Jurkat, Clone E6-1 (cell line): ENCODE data around the gene SPAG6.
A peak's percentile ranks its signal among the peaks of the same experiment; 100 is the strongest.

Experiments used
- DNase-seq: peaks from one replicate; pipeline ENCODE4 v3.0.0-alpha.2; 2011; ENCODE audit warnings: low read depth, low spot score
- H3K4me3 ChIP-seq: 2 replicates; pipeline ENCODE4 v1.5.1; 2011; ENCODE audit warnings: mild to moderate bottlenecking, low read length, control low read depth, moderate library complexity

SPAG6 gene

DNA sequence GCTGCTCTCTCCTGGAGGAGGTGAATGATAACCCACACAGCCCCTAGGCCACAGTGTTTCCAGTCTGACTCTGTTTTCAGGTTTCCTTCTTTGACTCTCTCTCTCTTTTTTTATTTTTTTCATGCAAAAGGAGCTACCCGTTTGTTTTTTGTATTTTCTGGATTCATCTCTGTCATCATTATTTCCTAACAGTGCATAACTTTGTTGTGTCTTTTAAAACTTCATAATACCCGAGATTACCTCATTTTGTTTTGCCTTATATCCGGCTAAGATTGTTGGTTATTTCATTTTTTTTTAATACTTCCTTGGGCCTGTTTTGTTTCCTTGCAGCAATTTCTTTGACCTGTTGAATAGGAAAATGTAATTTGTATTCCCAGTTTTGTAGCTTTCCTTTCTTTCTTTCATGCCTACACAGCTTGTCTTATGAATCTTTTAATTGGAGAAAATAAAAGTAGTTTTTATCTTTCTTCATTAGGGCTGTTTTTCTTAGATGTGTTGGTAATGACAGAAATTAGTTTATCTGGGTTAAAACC, 72.5 kb downstream of the SPAG6 start:
- H3K4me3 ChIP-seq: no peak overlapping the region
- no peak for DNase-seq

GRCh38 chr10:22420787-22421517, 75.7 kb downstream of the SPAG6 start:
- DNase-seq: peak; percentile 32
- no peak overlapping the region for H3K4me3 ChIP-seq

DNA sequence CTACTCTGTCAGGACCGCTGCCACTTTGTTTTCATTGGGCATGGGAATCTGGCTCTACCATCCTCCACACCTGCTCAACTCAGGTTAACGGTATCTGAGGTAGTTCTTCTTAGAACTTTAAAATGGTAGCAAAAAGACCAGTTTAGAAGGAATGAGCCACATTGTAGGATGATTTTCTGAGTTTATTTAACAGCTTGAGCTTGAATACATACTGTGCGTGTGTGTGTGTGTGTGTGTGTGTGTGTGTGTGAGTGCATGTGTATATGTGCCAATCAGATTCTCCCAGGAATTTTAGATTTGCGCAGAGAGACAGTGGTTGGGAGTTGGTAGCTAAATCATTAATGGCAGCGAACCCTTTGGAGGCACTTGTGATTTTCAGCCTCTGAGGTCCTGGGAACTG, 81.4 kb downstream of the SPAG6 start:
- no peak for DNase-seq

DNA sequence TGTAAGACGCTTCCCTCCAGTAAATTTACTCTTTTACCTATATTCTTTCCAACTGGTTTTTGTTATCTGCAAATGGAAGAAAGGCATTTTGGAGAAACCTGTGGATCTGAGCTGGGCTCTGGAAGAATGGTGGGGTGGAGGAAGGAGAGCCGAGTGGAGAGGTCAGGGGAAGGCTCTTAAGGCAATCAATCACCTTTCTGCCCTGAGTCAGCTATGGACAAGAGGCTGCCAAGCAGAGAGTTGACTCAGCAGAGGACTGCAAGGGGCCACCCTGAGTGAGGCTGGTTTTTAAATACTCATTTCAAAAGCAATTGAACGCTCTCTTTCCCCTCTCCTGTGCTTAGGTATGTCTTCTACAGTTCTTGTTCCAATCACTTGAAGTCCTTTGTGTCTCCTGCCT, 81.8 kb downstream of the SPAG6 start:
- DNase-seq: no peak
- H3K4me3 ChIP-seq: no peak overlapping the region

More for the DNA sequence above, 81.4 kb downstream of the SPAG6 start:
- H3K4me3 ChIP-seq: no peak overlapping the region

GRCh38 chr10:22427890-22428571, 82.7 kb downstream of the SPAG6 start:
- no peak overlapping the region for H3K4me3 ChIP-seq
- no peak for DNase-seq

DNA sequence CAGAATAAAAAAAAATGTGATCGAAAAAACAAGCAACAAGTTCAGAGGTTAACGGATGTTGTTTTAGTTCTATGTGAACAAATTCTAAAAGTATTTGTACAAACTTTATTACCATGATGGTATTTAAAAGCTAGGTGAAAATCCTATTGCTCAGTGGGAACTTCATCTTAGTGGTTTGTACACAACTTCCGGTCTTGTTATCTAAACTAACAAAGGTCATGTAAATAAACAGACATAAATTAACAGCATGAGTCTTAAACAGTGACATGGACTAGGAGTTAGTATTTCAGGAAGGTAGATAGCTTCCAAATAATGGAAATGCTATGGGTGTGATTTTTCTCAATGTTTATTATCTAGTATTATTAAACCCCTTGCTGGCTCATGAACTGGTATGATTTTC, 83.8 kb downstream of the SPAG6 start:
- DNase-seq: no peak
- no peak overlapping the region for H3K4me3 ChIP-seq

GRCh38 chr10:22429981-22430421, 84.7 kb downstream of the SPAG6 start:
- no peak for DNase-seq
- no peak overlapping the region for H3K4me3 ChIP-seq

GRCh38 chr10:22433875-22434274, 88.6 kb downstream of the SPAG6 start:
- no peak overlapping the region for H3K4me3 ChIP-seq
- DNase-seq: no peak

DNA sequence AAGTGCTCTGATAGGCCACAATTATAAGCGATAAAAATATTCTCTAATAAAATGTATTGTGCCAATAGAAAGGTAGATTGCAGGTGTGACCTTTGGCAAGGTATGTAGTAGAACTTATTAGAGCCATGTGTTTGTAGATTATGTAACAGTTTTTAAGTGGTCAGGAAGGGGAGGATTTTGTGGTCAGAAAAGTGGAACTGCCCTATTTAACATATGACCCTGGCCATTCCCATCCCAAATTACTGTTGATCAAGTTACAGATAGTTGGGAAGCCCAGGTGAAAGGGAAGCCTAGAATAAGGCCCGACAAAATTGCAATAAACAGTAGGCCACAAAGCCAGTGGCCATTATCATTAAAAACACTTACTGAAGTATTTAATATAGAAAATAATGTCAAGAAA, 89.2 kb downstream of the SPAG6 start:
- no peak for DNase-seq
- no peak overlapping the region for H3K4me3 ChIP-seq

- no peak overlapping the region for H3K4me3 ChIP-seq
- DNase-seq: no peak
Measured at GRCh38 chr10:22435650-22436049, 90.4 kb downstream of the SPAG6 start.

- peak overlapping the region; percentile 68; the same call in 1 of the 2 replicates for H3K4me3 ChIP-seq
- DNase-seq: no peak
Measured at GRCh38 chr10:22436526-22436892, 91.2 kb downstream of the SPAG6 start.

- peak overlapping the region; percentile 68 for H3K4me3 ChIP-seq
- peak; percentile 86 for DNase-seq
Measured at GRCh38 chr10:22436893-22437619, 91.8 kb downstream of the SPAG6 start.

DNA sequence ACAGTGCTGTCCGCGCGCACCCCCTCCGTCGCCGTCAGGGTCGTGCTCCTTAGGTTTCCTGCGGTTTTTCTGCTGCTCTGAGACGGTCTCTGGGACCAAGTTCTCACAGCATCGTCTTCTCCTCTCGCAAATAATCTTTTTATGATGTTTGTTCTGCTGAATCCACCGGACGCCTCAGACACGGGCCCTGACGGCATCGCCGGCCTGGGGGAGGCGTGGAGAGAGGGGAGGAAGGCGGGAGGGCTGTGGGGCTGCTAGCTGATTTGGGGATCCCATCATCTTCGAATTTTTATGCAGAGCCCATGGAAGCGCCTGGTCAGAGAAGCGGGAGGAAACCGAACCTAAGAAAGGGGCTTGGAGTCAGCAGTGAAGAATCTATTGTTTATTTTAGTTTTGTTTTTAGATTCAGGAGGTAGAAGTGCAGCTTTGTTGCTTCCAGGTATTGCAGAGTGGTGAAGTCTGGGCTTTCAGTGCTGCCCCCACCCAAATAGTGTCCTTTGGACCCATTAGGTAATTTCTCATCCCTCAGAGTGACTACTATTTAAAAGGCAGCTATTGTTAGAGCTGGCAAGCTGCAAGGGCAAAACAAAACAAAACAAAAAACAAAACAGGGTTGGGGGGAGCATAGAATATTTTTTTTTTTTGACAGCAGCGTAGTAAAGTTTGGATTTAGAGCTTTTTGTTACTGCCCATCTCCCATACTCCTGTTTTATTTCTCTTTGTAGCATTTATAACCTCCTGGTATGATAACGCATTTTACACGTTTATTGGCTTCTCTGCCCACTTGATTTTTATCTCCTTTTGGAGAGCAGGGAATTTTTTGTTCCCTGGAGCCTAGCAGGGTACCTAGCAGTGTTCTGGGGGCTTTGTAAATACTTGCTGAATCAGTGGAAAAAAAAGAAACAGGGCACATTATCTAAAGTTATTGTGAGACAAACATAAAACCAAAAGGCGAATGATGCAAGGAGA, 92.6 kb downstream of the SPAG6 start:
- DNase-seq: no peak
- peak overlapping the region; percentile 68 for H3K4me3 ChIP-seq

- DNase-seq: no peak
- H3K4me3 ChIP-seq: no peak overlapping the region
Measured at GRCh38 chr10:22438711-22439110, 93.4 kb downstream of the SPAG6 start.

DNA sequence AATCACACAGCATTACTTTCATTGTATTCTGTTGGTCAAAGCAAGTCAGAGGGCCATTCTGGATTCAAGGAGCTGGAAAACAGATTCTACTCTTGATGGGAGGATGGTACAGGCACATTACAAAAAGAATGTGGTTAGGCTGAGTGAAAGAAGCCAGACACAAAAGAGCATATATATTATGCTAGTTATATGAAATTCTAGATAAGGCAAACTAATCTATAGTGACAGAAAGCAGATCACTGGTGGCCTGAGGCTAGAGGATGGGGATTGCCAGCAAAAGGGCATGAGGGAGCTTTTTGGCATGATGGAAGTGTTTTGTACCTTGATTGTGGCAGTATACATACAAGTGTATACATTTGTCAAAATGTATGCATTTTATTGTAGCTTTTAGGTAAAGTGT, 96.8 kb downstream of the SPAG6 start:
- no peak overlapping the region for H3K4me3 ChIP-seq
- DNase-seq: no peak

DNA sequence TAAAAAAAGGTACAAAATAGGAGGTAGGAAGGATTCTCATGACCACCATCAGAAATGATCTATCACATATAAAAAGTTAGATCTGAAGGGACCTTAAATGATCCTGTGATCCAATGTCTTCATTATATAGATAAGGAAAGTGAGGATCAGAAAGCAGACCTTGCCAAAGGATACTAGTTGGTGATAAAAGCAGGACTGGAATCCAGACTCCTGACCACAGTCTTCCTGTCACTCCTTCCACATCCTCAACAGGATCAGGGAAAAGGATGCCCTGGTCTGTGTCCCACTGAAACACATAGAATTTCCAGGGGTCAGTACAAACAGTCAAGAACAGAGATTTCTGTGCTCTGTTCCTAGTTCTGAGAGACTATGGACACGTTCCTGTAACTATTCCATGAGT, 97.2 kb downstream of the SPAG6 start:
- no peak overlapping the region for H3K4me3 ChIP-seq
- DNase-seq: no peak

- H3K4me3 ChIP-seq: no peak overlapping the region
- DNase-seq: no peak
Measured at GRCh38 chr10:22443175-22443901, 98.0 kb downstream of the SPAG6 start.

GRCh38 chr10:22444219-22444788, 99.0 kb downstream of the SPAG6 start:
- H3K4me3 ChIP-seq: no peak overlapping the region
- no peak for DNase-seq
